ENCODE results near the gene MARCHF3.

Gene MARCHF3

GRCh38 chr5:126967808-126968466 is 62.4 kb downstream of the MARCHF3 start:
- Histone ChIP-seq H3K4me2 (ENCODE audit: low read depth, low read length, poor library complexity, severe bottlenecking) (no peak overlapping the region), H3K27me3 (ENCODE audit: insufficient read depth, low read length, poor library complexity, severe bottlenecking) (no peaks in the 10 kb centered on the region), H4K20me1 (ENCODE audit: insufficient read depth, low read length, poor library complexity, severe bottlenecking) (no peaks in the 10 kb centered on the region), H2AFZ (ENCODE audit: low read length) (no peak overlapping the region), H3K4me3 (ENCODE audit: low read length, poor library complexity, severe bottlenecking) (no peak overlapping the region), H3K9ac (ENCODE audit: low read depth, low read length, poor library complexity, severe bottlenecking) (no peak overlapping the region), H3K9me3 (ENCODE audit: insufficient read depth, low read depth, low read length) (no peaks in the 10 kb centered on the region), H3F3A (ENCODE audit: low read depth) (no peaks in the 10 kb centered on the region; the same call in 1 of the 2 replicates), H3K9me2 (replicated peaks; ENCODE audit: low read depth, low read length) (no peaks in the 10 kb centered on the region), H3K79me2 (ENCODE audit: insufficient read depth, low read length) (0 out of 2 replicates have a peak, but pooled peaks cover 7% of the 10 kb centered on the region), H3K36me3 (ENCODE audit: insufficient read depth, low read length) (no peaks in the 10 kb centered on the region), H3K4me1 (ENCODE audit: insufficient read depth, low read length, poor library complexity, severe bottlenecking) (peaks cover 42% of the 10 kb centered on the region)
- TF ChIP-seq EZH2phosphoT487 (IDR thresholded peaks at IDR 0.05; ENCODE audit: borderline replicate concordance) (no peak), CTCF (conservative IDR thresholded peaks at IDR 0.05; ENCODE audit: low read length) (no peak)

GRCh38 chr5:126965487-126965886 is 64.9 kb downstream of the MARCHF3 start:
- TF ChIP-seq EZH2phosphoT487 (IDR thresholded peaks at IDR 0.05; ENCODE audit: borderline replicate concordance) (no peak), CTCF (conservative IDR thresholded peaks at IDR 0.05; ENCODE audit: low read length) (no peak)
- 0 out of 2 replicates have a peak, but pooled peaks cover 2% of the 10 kb centered on the region for H3K79me2 ChIP-seq (ENCODE audit: insufficient read depth, low read length)
- H3K4me2 ChIP-seq (ENCODE audit: low read depth, low read length, poor library complexity, severe bottlenecking), result no peak overlapping the region
- H3K9me2 ChIP-seq (replicated peaks; ENCODE audit: low read depth, low read length), result no peaks in the 10 kb centered on the region
- H3K4me1 ChIP-seq (ENCODE audit: insufficient read depth, low read length, poor library complexity, severe bottlenecking), result peaks cover 23% of the 10 kb centered on the region
- no peak overlapping the region for H3K9ac ChIP-seq (ENCODE audit: low read depth, low read length, poor library complexity, severe bottlenecking)
- no peak overlapping the region for H2AFZ ChIP-seq (ENCODE audit: low read length)
- H3K4me3 ChIP-seq (ENCODE audit: low read length, poor library complexity, severe bottlenecking), result no peak overlapping the region
- H3K27me3 ChIP-seq (ENCODE audit: insufficient read depth, low read length, poor library complexity, severe bottlenecking), result no peaks in the 10 kb centered on the region
- H4K20me1 ChIP-seq (ENCODE audit: insufficient read depth, low read length, poor library complexity, severe bottlenecking), result no peaks in the 10 kb centered on the region
- no peaks in the 10 kb centered on the region for H3K36me3 ChIP-seq (ENCODE audit: insufficient read depth, low read length)
- no peaks in the 10 kb centered on the region for H3K9me3 ChIP-seq (ENCODE audit: insufficient read depth, low read depth, low read length)
- no peaks in the 10 kb centered on the region; the same call in 1 of the 2 replicates for H3F3A ChIP-seq (ENCODE audit: low read depth)

- no peaks in the 10 kb centered on the region for H3K27me3 ChIP-seq (ENCODE audit: insufficient read depth, low read length, poor library complexity, severe bottlenecking)
- H3K4me2 ChIP-seq (ENCODE audit: low read depth, low read length, poor library complexity, severe bottlenecking), result no peak overlapping the region
- H3K79me2 ChIP-seq (ENCODE audit: insufficient read depth, low read length), result no peaks in the 10 kb centered on the region
- no peaks in the 10 kb centered on the region for H3K36me3 ChIP-seq (ENCODE audit: insufficient read depth, low read length)
- H3F3A ChIP-seq (ENCODE audit: low read depth), result no peaks in the 10 kb centered on the region; the same call in 1 of the 2 replicates
- H3K4me1 ChIP-seq (ENCODE audit: insufficient read depth, low read length, poor library complexity, severe bottlenecking), result peaks cover 19% of the 10 kb centered on the region
- H3K9ac ChIP-seq (ENCODE audit: low read depth, low read length, poor library complexity, severe bottlenecking), result no peak overlapping the region
- H4K20me1 ChIP-seq (ENCODE audit: insufficient read depth, low read length, poor library complexity, severe bottlenecking), result no peaks in the 10 kb centered on the region
- no peaks in the 10 kb centered on the region for H3K9me2 ChIP-seq (replicated peaks; ENCODE audit: low read depth, low read length)
- no peak for TF ChIP-seq CTCF (conservative IDR thresholded peaks at IDR 0.05; ENCODE audit: low read length)
- no peak for TF ChIP-seq EZH2phosphoT487 (IDR thresholded peaks at IDR 0.05; ENCODE audit: borderline replicate concordance)
- no peak overlapping the region for H2AFZ ChIP-seq (ENCODE audit: low read length)
- H3K4me3 ChIP-seq (ENCODE audit: low read length, poor library complexity, severe bottlenecking), result no peak overlapping the region
- H3K9me3 ChIP-seq (ENCODE audit: insufficient read depth, low read depth, low read length), result no peaks in the 10 kb centered on the region
These were observed 65.3 kb downstream of the MARCHF3 start for GRCh38 chr5:126965061-126965475.

Data from Loucy (cell line).